PC-9 (cell line): ENCODE data around the gene CLN6. TPM values are rescaled to one million over a fixed set of nuclear protein-coding genes. Genes with fewer than 3 reads are reported as not detected.

Experiments
- BruUV-seq: library from RNA; stranded (reverse); fragments of 400-500 nt; replicated peaks from 2 replicates; lab custom pipeline; 2021; lab: Mats Ljungman, UMichigan
- CTCF ChIA-PET: fragments of 300-600 bp; sonication (Branson Sonifier 250); formaldehyde crosslinking; loops from one replicate; lab custom pipeline; 2022; ENCODE audit warnings: antibody characterized with exemption; lab: Charles Lee
- POLR2A ChIA-PET: fragments of 300-600 bp; sonication (Branson Sonifier 250); formaldehyde crosslinking; loops from one replicate; lab custom pipeline; 2022; ENCODE audit warnings: antibody characterized with exemption; ENCODE audit not compliant: unreplicated experiment; lab: Charles Lee
- DNase-seq, 2 experiments: peaks; one replicate each; pipeline versions ENCODE4 v3.0.0 to v3.0.0-alpha.2; 2015 to 2022; ENCODE audit warnings: mixed read lengths in 1 of 2
- H2AFZ ChIP-seq: fragments of 200-600 bp; sonication (generic); 2 replicates; pipeline ENCODE4 v1.8.1; 2017; ENCODE audit warnings: antibody characterized with exemption
- H3F3A ChIP-seq: fragments of 200-600 bp; sonication (generic); 2 replicates; pipeline ENCODE4 v1.8.1; 2017; ENCODE audit warnings: antibody characterized with exemption, mild to moderate bottlenecking, low read depth; ENCODE audit not compliant: insufficient read depth
- H3K27ac ChIP-seq: fragments of 200-600 bp; sonication (generic); 2 replicates; pipeline ENCODE4 v1.6.1; 2016; ENCODE audit warnings: mixed run types
- H3K27me3 ChIP-seq: fragments of 200-600 bp; sonication (generic); 2 replicates; pipeline ENCODE4 v1.6.1; 2016; ENCODE audit warnings: low read depth, mixed run types; ENCODE audit not compliant: insufficient read depth
- H3K36me3 ChIP-seq: fragments of 200-600 bp; sonication (generic); 2 replicates; pipeline ENCODE4 v1.6.1; 2016; ENCODE audit warnings: low read depth, mixed run types
- H3K4me1 ChIP-seq: fragments of 200-600 bp; sonication (generic); replicated peaks from 2 replicates; pipeline ENCODE4 v1.6.1; 2016; ENCODE audit warnings: mixed run types; ENCODE audit not compliant: insufficient read depth
- H3K4me2 ChIP-seq: fragments of 200-600 bp; sonication (generic); 2 replicates; pipeline ENCODE4 v1.6.1; 2017; ENCODE audit warnings: mixed run types
- H3K4me3 ChIP-seq: fragments of 200-600 bp; sonication (generic); 2 replicates; pipeline ENCODE4 v1.6.1; 2016; ENCODE audit warnings: mixed run types
- H3K79me2 ChIP-seq: fragments of 200-600 bp; sonication (generic); 2 replicates; pipeline ENCODE4 v1.6.1; 2017; ENCODE audit warnings: low read depth, mixed run types
- H3K9me2 ChIP-seq: fragments of 200-600 bp; sonication (generic); 2 replicates; pipeline ENCODE4 v1.8.1; 2017; ENCODE audit warnings: mild to moderate bottlenecking; ENCODE audit not compliant: insufficient read depth
- H3K9me3 ChIP-seq: fragments of 200-600 bp; sonication (generic); 2 replicates; pipeline ENCODE4 v1.8.1; 2016; ENCODE audit warnings: low read depth; ENCODE audit not compliant: insufficient read depth
- H4K20me1 ChIP-seq: fragments of 200-600 bp; sonication (generic); 2 replicates; pipeline ENCODE4 v1.8.1; 2017; ENCODE audit not compliant: insufficient read depth
- EZH2 ChIP-seq: fragments of 200-600 bp; sonication (generic); IDR thresholded peaks from 2 replicates; pipeline ENCODE4 v1.8.0; 2017; ENCODE audit warnings: antibody characterized with exemption, low read depth
- intact Hi-C: fragments of 100-400 bp; cut with micrococcal nuclease; formaldehyde crosslinking; loops from one replicate; pipeline ENCODE4 v1.10.0; 2022; ENCODE audit not compliant: unreplicated experiment
- total RNA-seq: library from RNA; stranded (reverse); gene quantifications from 2 replicates; pipeline ENCODE4 v1.2.3, GENCODE V29; 2021
- TF ChIP-seq, protein P1 (sequence below): fragments of 200-600 bp; sonication (generic); conservative IDR thresholded peaks from 2 replicates; pipeline ENCODE4 v1.6.1; 2017; ENCODE audit warnings: mixed run types, antibody characterized with exemption, mild to moderate bottlenecking, moderate library complexity

CLN6 gene
- total RNA-seq, 1 experiment from 2014 or later: 48.7 TPM

DNA sequence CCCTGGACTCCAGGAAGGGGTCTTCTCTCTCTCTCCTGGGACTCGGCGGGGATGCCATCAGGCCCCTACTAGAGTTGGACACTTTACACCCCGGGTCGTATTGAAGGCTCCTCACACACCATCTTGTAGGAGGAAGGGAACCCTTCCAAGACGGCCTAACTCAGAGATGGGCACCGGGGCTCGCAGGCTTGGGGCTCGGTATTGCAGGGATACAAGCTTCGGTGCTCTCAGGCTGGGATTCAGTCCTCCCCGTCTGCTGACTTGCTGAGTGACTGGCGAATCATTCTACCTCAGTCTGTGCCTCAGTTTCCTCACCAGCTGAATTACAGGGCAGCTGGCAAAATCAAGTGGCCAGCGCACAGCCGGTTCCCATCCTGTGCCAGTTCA is 24.0 kb downstream of the CLN6 start:
- no peaks in the 10 kb centered on the region for H3K9me3 ChIP-seq
- no TSS peak for BruUV-seq
- H3K27me3 ChIP-seq: no peaks in the 10 kb centered on the region
- H2AFZ ChIP-seq: no peak overlapping the region
- no peaks in the 10 kb centered on the region for H3F3A ChIP-seq
- H3K36me3 ChIP-seq: no peaks in the 10 kb centered on the region
- intact Hi-C loops: no loop called here
- CTCF ChIA-PET: no interaction called here
- no peak overlapping the region for H3K4me3 ChIP-seq
- H4K20me1 ChIP-seq: no peaks in the 10 kb centered on the region
- H3K4me2 ChIP-seq: no peak overlapping the region
- POLR2A ChIA-PET: no interaction called here
- H3K27ac ChIP-seq: no peak overlapping the region
- H3K9me2 ChIP-seq: no peaks in the 10 kb centered on the region
- DNase-seq: no peak
- no peaks in the 10 kb centered on the region for H3K4me1 ChIP-seq
- TF ChIP-seq EZH2: no peak
- TF ChIP-seq, protein P1, sequence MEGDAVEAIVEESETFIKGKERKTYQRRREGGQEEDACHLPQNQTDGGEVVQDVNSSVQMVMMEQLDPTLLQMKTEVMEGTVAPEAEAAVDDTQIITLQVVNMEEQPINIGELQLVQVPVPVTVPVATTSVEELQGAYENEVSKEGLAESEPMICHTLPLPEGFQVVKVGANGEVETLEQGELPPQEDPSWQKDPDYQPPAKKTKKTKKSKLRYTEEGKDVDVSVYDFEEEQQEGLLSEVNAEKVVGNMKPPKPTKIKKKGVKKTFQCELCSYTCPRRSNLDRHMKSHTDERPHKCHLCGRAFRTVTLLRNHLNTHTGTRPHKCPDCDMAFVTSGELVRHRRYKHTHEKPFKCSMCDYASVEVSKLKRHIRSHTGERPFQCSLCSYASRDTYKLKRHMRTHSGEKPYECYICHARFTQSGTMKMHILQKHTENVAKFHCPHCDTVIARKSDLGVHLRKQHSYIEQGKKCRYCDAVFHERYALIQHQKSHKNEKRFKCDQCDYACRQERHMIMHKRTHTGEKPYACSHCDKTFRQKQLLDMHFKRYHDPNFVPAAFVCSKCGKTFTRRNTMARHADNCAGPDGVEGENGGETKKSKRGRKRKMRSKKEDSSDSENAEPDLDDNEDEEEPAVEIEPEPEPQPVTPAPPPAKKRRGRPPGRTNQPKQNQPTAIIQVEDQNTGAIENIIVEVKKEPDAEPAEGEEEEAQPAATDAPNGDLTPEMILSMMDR: no peak
- H3K79me2 ChIP-seq: no peaks in the 10 kb centered on the region

DNA sequence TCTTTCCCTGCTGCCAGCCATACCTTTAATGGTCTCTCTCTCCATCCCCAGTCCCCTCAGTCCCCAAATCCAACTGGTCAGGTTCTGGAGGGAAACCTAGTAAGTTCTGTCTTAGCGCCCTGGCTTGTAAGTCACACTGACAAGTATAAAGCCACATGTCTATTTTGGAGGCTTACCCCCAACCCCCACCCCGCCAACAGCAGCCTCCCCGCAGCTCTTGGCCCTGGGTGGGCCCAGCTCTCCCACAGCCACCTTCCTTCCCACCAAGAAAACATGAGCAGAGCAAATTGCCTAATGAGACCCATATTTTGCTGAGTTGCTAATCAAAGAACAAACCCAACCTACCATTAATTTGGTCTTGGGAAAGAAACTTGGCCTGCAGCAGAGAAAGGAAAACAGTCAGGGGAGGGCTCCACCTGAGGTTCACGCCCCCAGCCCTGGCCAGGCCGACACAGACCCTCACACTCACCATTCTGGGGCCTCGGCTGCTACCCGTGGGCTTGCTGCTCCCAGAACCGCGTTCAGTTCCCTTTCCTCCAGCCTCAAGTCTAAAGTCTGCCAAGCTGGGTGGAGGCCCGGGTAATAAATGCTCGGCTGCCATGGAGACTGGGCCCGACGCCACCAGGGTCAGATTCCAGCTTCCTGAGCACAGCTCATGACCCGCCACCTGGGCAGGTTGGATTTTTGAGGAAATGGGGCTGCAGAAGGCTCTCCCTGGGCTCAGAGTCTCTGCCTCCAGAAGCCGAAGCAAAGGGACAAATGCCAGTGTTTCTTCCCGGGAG is 24.6 kb downstream of the CLN6 start, which contains the start of gene CALML4:
CALML4 (minus strand) TSS at position 557 of the 782 bp plus-strand sequence; CDS start at position 472, 85 bp downstream.
- no peak within 1 kb of the TSS for H3K27ac ChIP-seq
- no TSS peak for BruUV-seq
- no peak within 1 kb of the TSS for H3K4me3 ChIP-seq
- H3K27me3 ChIP-seq: no peaks in the 10 kb centered on the region
- no peaks in the 10 kb centered on the region for H3F3A ChIP-seq
- no peaks in the 10 kb centered on the region for H3K4me1 ChIP-seq
- no peaks in the 10 kb centered on the region for H3K9me2 ChIP-seq
- intact Hi-C loops: no loop called here
- H3K9me3 ChIP-seq: no peaks in the 10 kb centered on the region
- H2AFZ ChIP-seq: no peak within 1 kb of the TSS
- no peak within 1 kb of the TSS for H3K4me2 ChIP-seq
- TF ChIP-seq EZH2: no peak
- TF ChIP-seq, protein P1: no peak
- ChIA-PET CTCF (no interaction called here), POLR2A (no interaction called here)
- H3K79me2 ChIP-seq: no peaks in the 10 kb centered on the region
- DNase-seq: no peak
- no peaks in the 10 kb centered on the region for H4K20me1 ChIP-seq
- no peaks in the 10 kb centered on the region for H3K36me3 ChIP-seq

DNA sequence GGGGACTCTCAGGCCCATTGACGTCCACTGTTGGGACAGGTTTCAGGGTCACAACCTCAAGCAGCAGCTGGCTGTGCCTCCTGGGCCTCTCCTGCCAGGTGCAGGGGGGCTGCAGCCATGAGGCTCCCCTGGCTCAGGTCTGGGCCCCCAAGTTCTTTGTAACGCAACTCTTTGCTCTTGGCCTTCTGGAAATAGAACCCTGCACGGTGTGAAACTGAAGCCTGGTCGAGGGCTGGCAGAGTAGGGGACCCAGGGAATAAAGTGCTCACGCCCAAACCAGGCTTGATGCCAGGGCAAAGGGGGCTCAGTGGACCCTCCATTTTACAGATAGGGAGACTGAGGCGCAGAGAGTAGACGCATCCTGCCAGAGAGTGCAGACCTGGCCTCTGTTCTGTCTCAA is 25.2 kb downstream of the CLN6 start:
- no peaks in the 10 kb centered on the region for H3K27me3 ChIP-seq
- BruUV-seq: no TSS peak
- intact Hi-C loops: no loop called here
- no peaks in the 10 kb centered on the region for H3K79me2 ChIP-seq
- H4K20me1 ChIP-seq: no peaks in the 10 kb centered on the region
- no peaks in the 10 kb centered on the region for H3K9me3 ChIP-seq
- H3K36me3 ChIP-seq: no peaks in the 10 kb centered on the region
- no peak overlapping the region for H3K27ac ChIP-seq
- ChIA-PET POLR2A (interaction anchor here (0.5 kb wide), 1 partner anchor 148 kb away, joined by 10 read pairs; no protein-coding TSS in a partner anchor), CTCF (no interaction called here)
- DNase-seq: no peak
- no peaks in the 10 kb centered on the region for H3F3A ChIP-seq
- H3K4me2 ChIP-seq: no peak overlapping the region
- H3K9me2 ChIP-seq: no peaks in the 10 kb centered on the region
- H3K4me1 ChIP-seq: no peaks in the 10 kb centered on the region
- H2AFZ ChIP-seq: no peak overlapping the region
- TF ChIP-seq EZH2: no peak
- no peak overlapping the region for H3K4me3 ChIP-seq
